GM12878 (cell line): Measurements from ENCODE around the gene GHRH. TPM values are rescaled to one million over a fixed set of nuclear protein-coding genes. Genes with fewer than 3 reads are reported as not detected.

Source experiments
- ATAC-seq: fragments of 200-7000 bp; cut with Tn5 transposase; 3 replicates; pipeline ENCODE4 v1.9.1; 2020; ENCODE audit warnings: mild to moderate bottlenecking, moderate library complexity
- BruUV-seq: library from RNA; stranded (reverse); fragments of 400-500 nt; replicated peaks from 2 replicates; lab custom pipeline; 2021; lab: Mats Ljungman, UMichigan
- CTCF ChIA-PET: fragments of 300-600 bp; sonication (Branson Sonifier 250); formaldehyde crosslinking; extraction: SDS; loops from one replicate; lab custom pipeline; 2021; ENCODE audit warnings: inconsistent platforms; lab: Yijun Ruan, JAX
- POLR2A ChIA-PET: fragments of 350-600 bp; formaldehyde crosslinking; extraction: SDS; loops from one replicate; lab custom pipeline; 2021; ENCODE audit warnings: inconsistent platforms; lab: Charles Lee
- RAD21 ChIA-PET: fragments of 300-600 bp; sonication (Branson Sonifier 250); formaldehyde crosslinking; loops from one replicate; lab custom pipeline; 2023; ENCODE audit warnings: antibody characterized with exemption; ENCODE audit not compliant: unreplicated experiment; lab: Charles Lee
- SMC1A ChIA-PET: fragments of 300-600 bp; sonication (Branson Sonifier 250); formaldehyde crosslinking; loops from one replicate; lab custom pipeline; 2023; ENCODE audit not compliant: unreplicated experiment, uncharacterized antibody; lab: Charles Lee
- DNase-seq: peaks from one replicate; pipeline ENCODE4 v3.0.0-alpha.2; 2011; ENCODE audit warnings: low read depth, low spot score
- FAIRE-seq: peaks from 3 replicates; lab custom pipeline; 2011; peaks lifted over from hg19 to GRCh38; lab: Jason Lieb, UNC
- H2AFZ ChIP-seq: 2 replicates; pipeline ENCODE4 v1.6.0; 2011; ENCODE audit warnings: low read depth, low read length, control low read depth; ENCODE audit not compliant: control insufficient read depth
- H3K27ac ChIP-seq: 2 replicates; pipeline ENCODE4 v1.5.1; 2011; ENCODE audit warnings: control low read depth; ENCODE audit not compliant: control insufficient read depth, insufficient read depth
- H3K27me3 ChIP-seq, 2 experiments: replicated peaks in 1 of 2; 2 replicates each; pipeline versions ENCODE4 v1.6.0 to v1.6.1; 2011; ENCODE audit warnings: low read length in 1 of 2; ENCODE audit not compliant: control insufficient read depth in 2 of 2, insufficient read depth in 2 of 2
- H3K36me3 ChIP-seq, 2 experiments: 2 replicates each; pipeline ENCODE4 v1.5.1; 2011; ENCODE audit warnings: low read length in 1 of 2; ENCODE audit not compliant: control insufficient read depth in 2 of 2, insufficient read depth in 2 of 2
- H3K4me1 ChIP-seq: 2 replicates; pipeline ENCODE4 v1.6.1; 2011; ENCODE audit warnings: mild to moderate bottlenecking, low read length, moderate library complexity, mixed read lengths; ENCODE audit not compliant: control insufficient read depth, insufficient read depth
- H3K4me2 ChIP-seq: 2 replicates; pipeline ENCODE4 v1.6.0; 2011; ENCODE audit warnings: control low read depth; ENCODE audit not compliant: control insufficient read depth, insufficient read depth
- H3K4me3 ChIP-seq: fragments of 200-600 bp; sonication (generic); 2 replicates; pipeline ENCODE4 v1.5.1; 2016
- H3K79me2 ChIP-seq: 2 replicates; pipeline ENCODE4 v1.6.0; 2011; ENCODE audit warnings: low read length; ENCODE audit not compliant: control insufficient read depth, insufficient read depth
- H3K9ac ChIP-seq: 2 replicates; pipeline ENCODE4 v1.8.0; 2011; ENCODE audit warnings: low read length, control low read depth, mixed read lengths; ENCODE audit not compliant: control insufficient read depth, insufficient read depth
- H3K9me3 ChIP-seq: replicated peaks from 3 replicates; pipeline ENCODE4 v1.5.1; 2011; ENCODE audit warnings: mild to moderate bottlenecking, low read length; ENCODE audit not compliant: control insufficient read depth, insufficient read depth
- H4K20me1 ChIP-seq: 2 replicates; pipeline ENCODE4 v1.6.0; 2011; ENCODE audit not compliant: control insufficient read depth, insufficient read depth
- CHD4 ChIP-seq: fragments of 200-600 bp; sonication (generic); IDR thresholded peaks from 2 replicates; pipeline ENCODE4 v1.6.1; 2016; ENCODE audit warnings: mild to moderate bottlenecking
- DPF2 ChIP-seq: fragments of 450-650 bp; IDR thresholded peaks from 2 replicates; pipeline ENCODE4 v1.6.1; 2017; ENCODE audit warnings: mild to moderate bottlenecking
- RAD51 ChIP-seq: fragments of 450-650 bp; IDR thresholded peaks from 2 replicates; pipeline ENCODE4 v1.6.1; 2016; ENCODE audit warnings: moderate library complexity, mild to moderate bottlenecking, inconsistent platforms
- SMAD5 ChIP-seq: IDR thresholded peaks from 2 replicates; pipeline ENCODE4 v1.6.1; 2016; ENCODE audit warnings: antibody characterized with exemption, low read depth
- SPI1 ChIP-seq: IDR thresholded peaks from 2 replicates; pipeline ENCODE4 v1.6.1; 2011; ENCODE audit warnings: low read depth, mild to moderate bottlenecking, low read length, moderate library complexity, borderline replicate concordance; ENCODE audit not compliant: insufficient read depth
- YBX1 ChIP-seq: fragments of 450-650 bp; IDR thresholded peaks from 2 replicates; pipeline ENCODE4 v1.6.1; 2016; ENCODE audit warnings: antibody characterized with exemption
- WGBS: methylation state at CpG from one replicate; pipeline ENCODE4 v1.1.6; 2016; ENCODE audit warnings: low lambda C conversion rate; ENCODE audit not compliant: insufficient replicate concordance, insufficient coverage; ENCODE audit errors: missing lambda C conversion rate; 5-methylcytosine and 5-hydroxymethylcytosine counted together
- in situ Hi-C: fragments of 300-500 bp; cut with MboI; formaldehyde crosslinking; loops from 9 replicates; pipeline ENCODE4 v1.14.3; 2018; ENCODE audit warnings: mixed read lengths
- intact Hi-C: fragments of 100-400 bp; cut with micrococcal nuclease; formaldehyde crosslinking; loops from one replicate; pipeline ENCODE4 v1.14.2; 2022; ENCODE audit not compliant: unreplicated experiment
- polyA plus RNA-seq, 11 experiments: library from polyadenylated mRNA; depleted of rRNA in 4 of 11; unstranded in 6 of 11; stranded (reverse) in 5 of 11; fragments of >200 nt; fragmentation: Nextera tagmentation in 4 of 11; fragmentation: Illumina TruSeq in 1 of 11; extraction: Ambion mirVana in 4 of 11; extraction: Trizol in 1 of 11; gene quantifications; 1 replicate in 1 of 11; 2 replicates in 10 of 11; pipeline versions ENCODE4 v1.2.1 to v1.2.3, GENCODE V29; 2011 to 2016; ENCODE audit warnings: inconsistent platforms in 2 of 11, missing spikeins in 2 of 11, low read depth in 1 of 11
- total RNA-seq, 4 experiments: library from RNA; depleted of rRNA in 3 of 4; stranded (reverse); fragments of >200 nt in 3 of 4; fragmentation: Illumina TruSeq in 1 of 4; extraction: Trizol in 1 of 4; gene quantifications; 2 replicates each; pipeline versions ENCODE4 v1.2.1 to v1.2.3, GENCODE V29; 2013 to 2021
- TF ChIP-seq, protein P1 (sequence below): fragments of 450-650 bp; IDR thresholded peaks from 2 replicates; pipeline ENCODE4 v1.6.1; 2017; ENCODE audit warnings: antibody characterized with exemption, mild to moderate bottlenecking, moderate library complexity

The GHRH gene
- total and polyA plus RNA-seq, 10 of the 15 experiments (the other 5 are each of a cell fraction or from before 2014, with no cell fraction given) = not detected

DNA sequence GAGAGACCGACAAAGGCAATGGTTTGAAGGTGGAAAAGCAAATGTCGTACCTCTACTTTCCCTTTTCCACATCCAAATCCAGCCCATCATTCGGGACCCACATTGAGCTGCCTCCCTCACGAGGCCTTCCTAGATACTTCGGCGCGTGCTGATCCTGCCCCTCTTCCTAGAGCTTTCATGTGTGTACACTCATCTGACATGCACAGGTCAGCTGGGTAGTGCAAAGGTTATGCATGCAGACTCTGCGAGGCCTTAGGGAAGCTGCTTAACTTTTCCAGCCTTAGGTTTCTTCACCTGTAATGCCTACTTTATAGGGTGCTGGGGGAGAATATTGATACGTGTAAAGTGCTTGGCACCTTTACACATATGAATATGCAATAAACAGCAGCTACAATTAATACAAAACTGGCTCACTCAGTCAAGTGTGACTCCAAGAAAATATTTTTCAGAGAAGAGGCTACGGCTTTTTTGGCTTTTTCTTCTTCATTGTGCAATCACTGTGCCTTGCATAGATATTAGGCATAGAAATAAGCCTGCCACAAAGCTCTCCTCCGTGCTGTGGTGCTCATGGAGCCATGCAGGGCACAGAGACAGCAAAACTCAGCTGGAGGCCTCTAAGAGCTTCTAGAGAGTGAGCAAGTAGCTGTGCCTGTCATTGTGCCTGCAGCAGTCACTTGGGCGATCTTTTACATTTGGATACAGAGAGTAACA is 24.2 kb upstream of the GHRH start:
- Histone ChIP-seq H3K9me3 (no peaks in the 10 kb centered on the region), H3K36me3 (no peaks in the 10 kb centered on the region), H4K20me1 (no peaks in the 10 kb centered on the region), H3K4me1 (no peaks in the 10 kb centered on the region), H3K4me2 (no peak overlapping the region), H3K9ac (no peak overlapping the region), H3K4me3 (no peak overlapping the region), H3K27ac (no peak overlapping the region), H3K27me3 (no peaks in the 10 kb centered on the region), H3K79me2 (peaks cover 17% of the 10 kb centered on the region)
- DNase-seq = no peak
- intact Hi-C loops = no loop called here
- ChIA-PET SMC1A (interaction anchor here (1.3 to 3.0 kb wide), 4 partner anchors 10 to 92 kb away, joined by 3 to 10 read pairs (median 4); no protein-coding TSS in a partner anchor), POLR2A (interaction anchor here (0.6 to 2.2 kb wide), 4 partner anchors 8 to 96 kb away, joined by 3 to 7 read pairs (median 3); no protein-coding TSS in a partner anchor), RAD21 (interaction anchor here (0.7 kb wide), 2 partner anchors 17 to 40 kb away, joined by 3 read pairs; no protein-coding TSS in a partner anchor)
- no peak for FAIRE-seq
- no TSS peak for BruUV-seq
- no peak for ATAC-seq
- no peak for TF ChIP-seq DPF2
- TF ChIP-seq RAD51 = no peak
- TF ChIP-seq CHD4 = no peak
- TF ChIP-seq, protein P1, sequence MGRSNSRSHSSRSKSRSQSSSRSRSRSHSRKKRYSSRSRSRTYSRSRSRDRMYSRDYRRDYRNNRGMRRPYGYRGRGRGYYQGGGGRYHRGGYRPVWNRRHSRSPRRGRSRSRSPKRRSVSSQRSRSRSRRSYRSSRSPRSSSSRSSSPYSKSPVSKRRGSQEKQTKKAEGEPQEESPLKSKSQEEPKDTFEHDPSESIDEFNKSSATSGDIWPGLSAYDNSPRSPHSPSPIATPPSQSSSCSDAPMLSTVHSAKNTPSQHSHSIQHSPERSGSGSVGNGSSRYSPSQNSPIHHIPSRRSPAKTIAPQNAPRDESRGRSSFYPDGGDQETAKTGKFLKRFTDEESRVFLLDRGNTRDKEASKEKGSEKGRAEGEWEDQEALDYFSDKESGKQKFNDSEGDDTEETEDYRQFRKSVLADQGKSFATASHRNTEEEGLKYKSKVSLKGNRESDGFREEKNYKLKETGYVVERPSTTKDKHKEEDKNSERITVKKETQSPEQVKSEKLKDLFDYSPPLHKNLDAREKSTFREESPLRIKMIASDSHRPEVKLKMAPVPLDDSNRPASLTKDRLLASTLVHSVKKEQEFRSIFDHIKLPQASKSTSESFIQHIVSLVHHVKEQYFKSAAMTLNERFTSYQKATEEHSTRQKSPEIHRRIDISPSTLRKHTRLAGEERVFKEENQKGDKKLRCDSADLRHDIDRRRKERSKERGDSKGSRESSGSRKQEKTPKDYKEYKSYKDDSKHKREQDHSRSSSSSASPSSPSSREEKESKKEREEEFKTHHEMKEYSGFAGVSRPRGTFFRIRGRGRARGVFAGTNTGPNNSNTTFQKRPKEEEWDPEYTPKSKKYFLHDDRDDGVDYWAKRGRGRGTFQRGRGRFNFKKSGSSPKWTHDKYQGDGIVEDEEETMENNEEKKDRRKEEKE = no peak
- no peak for TF ChIP-seq SPI1
- no peak for TF ChIP-seq SMAD5
- TF ChIP-seq YBX1 = no peak
- TF ChIP-seq, all 136 proteins: peak for 0
- WGBS = 75% methylated on average over 12 of the region's 12 CpGs
- CTCF ChIA-PET = interaction anchor here (0.7 to 2.5 kb wide), 6 partner anchors 9 to 96 kb away, joined by 3 to 8 read pairs (median 4); no protein-coding TSS in a partner anchor
- in situ Hi-C loops = no loop called here
- no peak overlapping the region for H2AFZ ChIP-seq
